ENCODE results near the gene METRN.

DNA sequence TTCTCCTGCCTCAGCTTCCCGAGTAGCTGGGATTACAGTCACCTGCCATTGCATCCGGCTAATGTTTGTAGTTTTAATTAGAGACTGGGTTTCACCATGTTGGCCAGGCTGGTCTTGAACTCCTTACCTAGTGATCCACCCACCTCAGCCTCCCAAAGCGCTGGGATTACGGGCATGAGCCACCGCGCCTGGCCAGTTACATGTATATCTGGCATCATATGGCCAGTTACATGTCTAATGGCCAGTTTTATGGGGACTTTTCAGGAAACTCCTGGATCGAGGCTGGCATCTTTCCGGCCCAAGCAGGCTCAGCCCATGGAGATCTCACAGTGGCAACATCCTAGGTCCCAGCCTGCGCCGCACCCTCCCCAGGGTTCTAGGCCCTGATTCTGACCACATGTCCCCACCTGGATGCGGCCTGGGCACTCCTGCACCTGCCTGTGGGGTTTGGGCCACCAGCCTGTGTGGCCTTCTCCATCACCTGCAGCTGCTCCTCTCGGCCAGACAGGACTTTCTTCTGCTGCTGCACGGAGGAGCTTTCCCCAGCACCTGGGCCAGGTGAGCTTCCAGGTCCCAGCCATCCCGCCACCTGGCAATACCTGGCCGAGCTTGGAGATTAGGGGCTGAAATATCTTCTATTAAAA lies 27.2 kb downstream of the METRN start:
- TF ChIP-seq, protein P1, sequence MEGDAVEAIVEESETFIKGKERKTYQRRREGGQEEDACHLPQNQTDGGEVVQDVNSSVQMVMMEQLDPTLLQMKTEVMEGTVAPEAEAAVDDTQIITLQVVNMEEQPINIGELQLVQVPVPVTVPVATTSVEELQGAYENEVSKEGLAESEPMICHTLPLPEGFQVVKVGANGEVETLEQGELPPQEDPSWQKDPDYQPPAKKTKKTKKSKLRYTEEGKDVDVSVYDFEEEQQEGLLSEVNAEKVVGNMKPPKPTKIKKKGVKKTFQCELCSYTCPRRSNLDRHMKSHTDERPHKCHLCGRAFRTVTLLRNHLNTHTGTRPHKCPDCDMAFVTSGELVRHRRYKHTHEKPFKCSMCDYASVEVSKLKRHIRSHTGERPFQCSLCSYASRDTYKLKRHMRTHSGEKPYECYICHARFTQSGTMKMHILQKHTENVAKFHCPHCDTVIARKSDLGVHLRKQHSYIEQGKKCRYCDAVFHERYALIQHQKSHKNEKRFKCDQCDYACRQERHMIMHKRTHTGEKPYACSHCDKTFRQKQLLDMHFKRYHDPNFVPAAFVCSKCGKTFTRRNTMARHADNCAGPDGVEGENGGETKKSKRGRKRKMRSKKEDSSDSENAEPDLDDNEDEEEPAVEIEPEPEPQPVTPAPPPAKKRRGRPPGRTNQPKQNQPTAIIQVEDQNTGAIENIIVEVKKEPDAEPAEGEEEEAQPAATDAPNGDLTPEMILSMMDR (IDR thresholded peaks at IDR 0.05 in 8 of 11, conservative IDR thresholded peaks at IDR 0.05 in 3 of 11) = no peak
- TF ChIP-seq POLR2A (IDR thresholded peaks at IDR 0.05) = no peak
- TF ChIP-seq POLR2AphosphoS5 (IDR thresholded peaks at IDR 0.05) = no peak

All from spleen (tissue), 7 donors.